ENCODE measurements around the gene SLC12A9.
"Not testable (repeated sequence)": the region's sequence is repeated elsewhere in the genome, so short reads cannot be mapped to it uniquely, and the experiment has no call there.

The SLC12A9 gene

DNA sequence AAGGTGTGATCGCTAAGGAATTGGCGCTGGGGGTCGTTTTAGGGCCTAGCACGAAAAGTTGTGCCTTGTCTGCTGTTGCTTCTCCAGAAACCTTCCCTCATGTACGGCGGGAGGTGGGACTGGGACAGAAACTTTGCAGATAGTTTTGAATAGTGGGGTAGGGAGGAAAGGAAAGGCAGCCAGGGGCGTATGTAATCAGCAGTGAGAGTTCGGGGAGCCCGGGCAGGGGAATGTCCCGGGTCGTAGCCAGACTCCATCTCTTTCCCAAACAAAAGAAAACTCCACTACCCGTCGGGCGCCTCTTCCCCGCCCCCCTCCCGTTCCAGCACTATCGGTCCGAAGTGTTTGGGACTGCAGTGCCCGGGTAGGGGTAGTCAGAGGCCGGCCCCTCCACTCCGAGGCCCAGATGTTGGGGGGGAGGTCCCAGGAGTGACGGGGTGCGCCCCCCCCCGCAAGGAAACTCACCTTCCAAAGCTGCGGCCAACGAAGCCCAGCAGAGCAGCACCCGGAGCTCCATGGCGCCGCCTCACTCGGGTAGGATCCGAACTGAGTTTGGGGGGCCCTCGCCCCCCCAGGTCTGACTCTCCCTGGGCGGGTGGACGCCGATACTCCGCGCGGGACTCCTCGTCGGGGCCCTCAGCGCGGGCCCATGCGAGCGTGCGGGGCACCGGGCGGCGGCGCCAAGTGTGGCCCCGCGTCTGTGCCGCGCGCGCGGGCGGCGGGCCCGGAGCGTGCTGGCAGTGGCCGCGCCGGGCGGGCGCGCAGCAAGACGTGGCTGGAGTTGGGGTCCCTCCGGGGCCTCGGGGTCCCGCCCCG is 25.8 kb upstream of the SLC12A9 start:
- DNase-seq = no peak

DNA sequence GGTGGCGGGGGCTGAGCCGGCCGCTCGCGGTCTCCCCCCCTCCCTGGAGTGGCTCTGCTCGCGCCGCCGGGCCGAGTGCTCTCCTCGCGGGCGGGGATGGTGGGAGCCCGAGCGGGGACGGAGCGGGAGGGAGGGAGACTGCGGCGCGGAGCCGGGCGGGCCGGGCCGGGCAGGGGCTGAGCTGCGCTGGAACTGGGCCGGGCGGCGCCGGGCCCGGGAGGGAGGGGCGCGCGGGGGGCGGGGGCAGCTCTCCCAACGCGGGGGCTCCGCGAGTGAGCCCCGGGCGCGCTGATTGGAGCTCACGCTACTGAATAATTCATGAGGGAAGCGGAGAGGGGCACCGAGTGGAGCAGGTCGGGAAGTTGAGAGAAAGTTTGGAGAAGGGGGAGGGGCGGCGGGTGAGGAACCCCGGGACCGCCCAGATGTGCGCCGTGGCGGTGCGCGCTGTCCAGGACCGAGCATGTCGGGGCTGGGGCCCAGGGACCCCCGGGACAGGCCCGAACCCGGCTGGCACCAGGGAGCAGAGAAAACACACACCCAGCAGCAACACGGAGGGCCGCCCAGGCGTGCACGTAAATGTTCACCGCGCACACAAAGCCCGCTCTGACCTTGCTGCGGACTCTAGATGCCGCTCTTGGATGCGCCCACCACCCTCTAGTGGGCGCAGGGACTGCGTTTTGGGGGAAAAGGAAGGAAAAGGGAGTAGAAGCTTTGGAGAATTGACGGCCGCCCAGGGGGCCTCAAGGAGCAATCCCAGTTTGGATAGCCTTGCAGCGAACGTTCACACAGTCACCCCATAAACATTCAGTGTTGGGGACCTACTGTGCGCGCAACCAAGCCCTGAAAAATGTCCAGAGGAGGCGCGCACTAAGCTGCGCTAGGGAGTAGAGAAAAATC is 24.9 kb upstream of the SLC12A9 start, which contains the start of gene EPHB4:
EPHB4 (minus strand) TSS at position 194 of the 897 bp plus-strand sequence. CDS start 493 bp downstream, outside the sequence.
- peak in 2 of 3 donors; percentile 16 to 43 for DNase-seq

DNA sequence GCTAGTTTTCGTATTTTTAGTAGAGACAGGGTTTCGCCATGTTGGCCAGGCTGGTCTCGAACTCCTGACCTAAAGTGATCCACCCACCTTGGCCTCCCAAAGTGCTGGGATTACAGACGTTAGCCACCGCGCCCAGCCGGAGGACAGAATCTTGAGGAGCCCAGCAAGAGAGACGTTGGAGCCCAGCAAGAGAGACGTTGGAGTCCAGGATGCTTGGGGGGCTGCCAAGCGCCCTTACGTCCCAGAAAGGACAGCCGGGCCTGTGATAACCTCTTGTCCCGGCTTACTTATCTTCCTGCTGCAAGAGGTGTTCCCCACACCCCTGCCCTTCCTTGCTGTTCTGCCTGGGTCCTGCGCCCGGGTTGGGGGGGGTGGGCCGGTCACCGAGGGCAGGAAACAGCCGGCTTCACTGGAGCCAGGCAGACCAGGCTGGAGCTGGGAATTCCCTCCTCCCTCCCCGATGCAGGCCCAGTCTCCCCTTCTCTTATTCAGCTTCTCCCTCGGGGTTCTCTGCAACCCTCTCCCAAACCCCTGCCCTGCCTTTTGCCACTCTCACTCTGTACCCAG is 23.3 kb upstream of the SLC12A9 start:
- no peak for DNase-seq

DNA sequence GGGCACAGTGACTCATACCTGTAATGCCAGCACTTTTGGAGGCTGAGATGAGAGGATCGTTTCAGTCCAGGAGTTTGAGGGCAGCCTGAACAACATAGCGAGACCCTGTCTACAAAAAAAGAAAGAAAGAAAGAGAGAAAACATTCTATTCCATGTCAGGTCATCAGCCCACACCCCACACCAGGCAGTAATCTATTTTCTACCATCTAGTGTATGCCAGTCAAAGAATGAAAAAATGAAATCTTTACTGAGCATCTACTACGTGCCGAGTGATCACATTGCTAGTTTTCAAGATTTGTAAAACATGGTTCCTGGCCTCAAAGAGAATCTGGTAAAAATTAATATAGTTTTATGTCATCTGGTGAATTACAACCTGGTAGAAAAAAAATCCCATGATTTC is 22.1 kb upstream of the SLC12A9 start:
- no peak for DNase-seq

DNA sequence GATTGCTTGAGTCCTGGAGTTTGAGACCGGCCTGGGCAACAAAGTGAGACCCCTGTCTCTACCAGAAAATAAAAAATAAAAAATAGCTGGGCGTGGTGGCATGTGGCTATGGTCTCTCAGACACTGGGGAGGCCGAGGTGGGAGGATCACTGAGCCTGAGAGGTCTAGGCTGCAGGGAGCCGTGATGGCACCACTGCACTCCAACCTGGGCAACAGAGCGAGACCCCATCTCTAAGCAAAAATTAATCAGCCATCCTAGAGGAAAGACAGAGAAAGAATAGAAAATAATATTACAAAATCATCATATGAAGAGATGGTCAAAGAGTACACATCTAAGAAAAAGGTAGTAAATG is 20.3 kb upstream of the SLC12A9 start:
- DNase-seq = no peak

DNA sequence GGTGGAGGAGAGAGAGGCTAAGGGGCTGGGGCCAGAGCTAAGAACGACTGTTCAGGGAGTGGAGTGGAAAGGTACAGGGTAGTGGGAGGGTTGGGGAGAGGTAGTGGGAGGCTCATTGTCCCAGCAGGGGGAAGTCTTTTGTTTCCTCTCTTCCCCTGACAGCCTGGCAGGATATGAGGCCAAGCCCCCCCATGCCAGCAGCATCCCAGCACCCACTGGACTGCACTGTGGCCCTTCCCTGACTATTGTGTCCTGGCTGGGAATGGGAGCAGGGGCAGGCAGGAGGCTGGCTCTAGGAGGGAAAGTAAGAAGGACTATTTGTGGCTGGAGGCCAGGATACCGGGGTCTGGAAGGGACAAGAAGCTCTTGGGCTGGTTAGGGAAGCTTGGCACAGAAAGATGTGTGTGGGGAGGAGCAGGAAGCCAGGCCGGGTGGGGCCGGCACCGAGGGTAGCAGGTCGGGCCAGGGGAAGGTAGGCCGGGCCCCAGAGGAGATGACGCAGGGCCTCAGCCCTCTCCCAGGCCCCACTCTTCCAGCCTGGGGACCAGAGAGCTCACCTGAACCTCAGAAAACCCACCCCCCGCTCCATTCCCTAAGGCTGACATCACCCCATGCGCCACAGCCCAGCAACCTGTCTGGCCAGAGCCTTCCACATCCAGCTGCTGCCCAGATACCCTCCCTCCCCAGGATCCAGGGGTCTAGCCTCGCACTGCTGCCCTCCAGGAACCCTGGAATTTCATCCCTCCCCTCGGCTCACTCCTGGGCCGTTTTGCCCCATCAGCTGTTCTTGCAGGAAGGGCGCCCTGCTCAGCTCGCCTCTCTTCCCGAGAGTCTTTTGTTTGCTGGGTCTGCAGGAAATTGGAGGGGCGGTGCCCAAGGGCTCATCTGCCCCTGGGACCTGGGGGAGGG is 16.4 kb upstream of the SLC12A9 start:
- DNase-seq = no peak

DNA sequence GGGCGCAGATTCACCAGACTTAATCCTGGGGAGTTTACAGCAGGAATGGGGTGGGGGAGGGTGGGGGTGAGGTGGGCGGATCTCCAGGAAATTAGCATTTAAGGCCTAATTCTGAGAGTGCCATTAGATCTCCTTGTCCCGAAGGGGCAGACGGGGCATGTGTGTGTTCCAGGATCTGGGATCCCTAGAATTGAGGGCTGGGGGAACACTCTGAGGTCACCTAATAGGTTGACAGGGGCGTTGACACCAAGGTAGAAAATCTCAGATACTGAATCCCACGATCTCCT is 15.8 kb upstream of the SLC12A9 start:
- DNase-seq = no peak

DNA sequence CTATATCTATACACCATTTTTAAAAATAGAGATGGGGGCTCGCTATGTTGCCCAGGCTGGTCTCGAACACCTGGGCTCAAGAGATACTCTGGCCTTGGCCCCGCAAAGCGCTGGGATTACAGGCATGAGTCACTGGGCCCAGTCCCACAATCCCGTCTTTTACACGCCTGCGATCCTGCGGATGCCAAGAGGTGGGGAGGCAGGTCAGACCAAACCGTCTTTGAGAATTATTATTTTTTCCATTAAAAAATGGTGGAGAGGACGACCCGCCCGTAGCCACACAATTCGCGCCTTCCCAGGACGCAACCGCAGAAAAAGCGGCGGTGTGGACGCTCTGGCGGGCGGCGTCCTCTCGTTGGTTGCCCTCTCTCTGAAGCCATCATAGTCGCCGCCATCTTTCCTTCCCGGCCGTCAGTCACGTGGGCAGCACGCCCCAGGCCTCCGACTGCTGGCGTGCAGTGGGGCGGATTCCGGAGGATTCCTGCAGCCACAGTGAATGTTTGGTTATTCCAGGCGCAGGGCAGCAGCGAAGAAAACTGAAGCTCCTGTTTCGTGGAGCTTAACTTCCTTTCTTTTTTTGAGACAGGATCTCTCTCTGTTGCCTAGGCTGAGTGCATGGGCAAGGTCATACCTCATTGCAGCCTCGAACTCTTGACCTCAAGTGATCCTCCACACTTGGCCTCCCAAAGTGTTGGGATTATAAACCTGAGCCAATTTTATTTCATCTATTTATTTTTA is 15.2 kb upstream of the SLC12A9 start:
- DNase-seq = peak; percentile 87 to 92 (median 92)

DNA sequence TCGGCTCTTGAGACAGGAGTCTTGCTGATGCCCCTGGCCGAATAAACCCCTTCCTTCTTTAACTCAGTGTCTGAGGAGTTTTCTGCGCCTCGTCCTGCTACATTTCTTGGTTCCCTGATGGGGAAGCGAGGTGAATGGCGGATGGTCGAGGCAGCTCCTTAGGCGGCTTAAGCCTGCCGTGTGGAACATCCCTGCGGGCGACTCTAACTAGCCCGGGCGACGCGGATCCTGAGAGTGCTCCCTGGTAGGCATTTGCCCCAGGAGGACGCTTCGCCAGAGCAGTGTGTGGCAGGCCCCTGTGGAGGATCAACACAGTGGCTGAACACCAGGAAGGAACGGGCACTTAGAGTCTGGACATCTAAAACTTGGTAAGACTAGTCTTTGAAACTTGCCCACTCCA is 13.2 kb upstream of the SLC12A9 start:
- no peak for DNase-seq

DNA sequence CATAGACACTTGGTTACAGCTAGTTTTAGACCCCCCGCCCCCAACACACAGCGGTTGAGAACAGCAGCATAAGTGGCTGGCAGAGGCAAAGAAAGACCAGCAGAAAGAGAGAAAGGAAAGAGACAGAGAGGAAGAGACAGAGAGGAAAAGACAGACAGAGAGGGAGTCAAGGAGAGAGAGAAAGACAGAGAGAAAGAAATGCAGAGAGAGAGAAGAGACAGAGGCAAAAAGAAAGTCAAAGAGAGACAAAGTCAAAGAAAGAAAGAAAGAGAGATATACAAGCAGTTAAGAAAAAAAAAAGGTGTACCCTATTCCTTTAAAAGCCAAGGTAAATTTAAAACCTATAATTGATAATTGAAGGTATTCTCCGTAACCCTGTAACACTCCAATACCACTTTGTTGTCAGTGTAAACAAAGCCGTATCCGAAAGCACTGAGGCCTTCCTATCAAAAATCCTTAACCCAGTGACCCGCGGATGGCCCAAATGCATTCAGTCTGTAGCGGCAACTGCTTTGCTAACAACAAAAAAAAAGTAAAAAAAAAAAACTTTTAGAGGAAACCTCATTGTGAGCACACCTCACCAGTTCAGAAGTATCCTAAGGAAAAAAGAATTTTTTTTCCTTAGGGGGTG is 11.9 kb upstream of the SLC12A9 start:
- no peak for DNase-seq

DNA sequence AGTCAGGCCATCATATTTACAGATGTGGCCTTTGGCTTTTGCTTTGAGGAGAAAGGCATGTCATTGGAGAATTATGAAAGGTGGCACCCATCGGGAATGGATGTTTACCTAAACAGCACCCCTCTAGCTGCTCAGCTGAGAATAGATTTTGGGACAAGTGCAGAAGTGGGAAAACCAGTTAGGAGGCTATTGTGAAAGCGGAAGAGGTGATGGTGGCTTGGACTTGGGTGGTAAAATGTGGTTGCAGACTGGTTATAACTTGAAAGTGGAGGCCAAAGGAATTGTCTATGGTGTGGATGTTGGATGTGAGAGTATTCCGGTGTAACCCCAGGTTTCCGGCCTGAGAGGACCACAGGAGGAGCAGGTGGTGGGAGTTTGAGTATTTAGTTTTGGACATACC is 5.2 kb upstream of the SLC12A9 start:
- DNase-seq = no peak

DNA sequence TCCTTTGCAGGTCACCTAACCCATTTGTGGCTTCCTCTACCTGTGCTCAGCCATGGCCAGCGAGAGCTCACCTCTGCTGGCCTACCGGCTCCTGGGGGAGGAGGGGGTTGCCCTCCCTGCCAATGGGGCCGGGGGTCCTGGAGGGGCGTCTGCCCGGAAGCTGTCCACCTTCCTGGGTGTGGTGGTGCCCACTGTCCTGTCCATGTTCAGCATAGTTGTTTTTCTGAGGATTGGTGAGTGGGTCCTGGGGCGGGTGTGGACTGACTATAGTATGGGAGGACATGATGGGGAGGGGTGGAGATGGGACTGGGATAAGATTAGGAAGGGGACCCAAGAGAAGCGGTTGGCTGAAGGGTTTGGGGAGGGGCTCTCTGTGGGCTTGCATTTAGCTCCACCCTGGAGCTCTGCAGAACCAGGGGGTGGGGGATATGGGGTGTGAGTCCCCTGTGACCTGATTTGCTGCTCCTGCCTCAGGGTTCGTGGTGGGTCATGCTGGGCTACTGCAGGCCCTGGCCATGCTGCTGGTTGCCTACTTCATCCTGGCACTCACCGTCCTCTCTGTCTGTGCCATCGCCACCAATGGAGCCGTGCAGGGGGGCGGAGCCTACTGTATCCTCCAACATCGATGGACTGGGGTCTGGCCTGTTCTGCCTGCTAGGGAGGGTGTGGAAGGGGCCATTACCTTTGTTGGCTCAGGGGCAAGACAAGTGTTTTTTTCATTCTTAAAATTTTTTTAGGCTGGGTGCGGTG is 1.8 kb downstream of the SLC12A9 start:
- no peak for DNase-seq

DNA sequence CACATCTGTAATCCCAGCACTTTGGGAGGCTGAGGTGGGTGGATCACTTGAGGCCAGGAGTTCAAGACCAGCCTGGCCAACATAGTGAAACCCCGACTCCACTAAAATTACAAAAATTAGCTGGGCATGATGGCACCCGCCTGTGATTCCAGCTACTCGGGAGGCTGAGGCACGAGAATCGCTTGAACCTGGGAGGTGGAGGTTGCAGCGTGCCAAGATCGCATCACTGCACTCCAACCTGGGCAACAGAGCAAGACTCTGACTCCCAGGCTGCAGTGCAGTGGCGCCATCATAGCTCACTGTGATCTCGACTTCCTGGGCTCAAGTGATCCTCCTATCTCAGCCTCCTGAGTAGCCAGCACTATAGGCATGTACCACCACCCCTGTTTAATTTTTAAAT is 2.4 kb downstream of the SLC12A9 start:
- not testable (repeated sequence) for DNase-seq

DNA sequence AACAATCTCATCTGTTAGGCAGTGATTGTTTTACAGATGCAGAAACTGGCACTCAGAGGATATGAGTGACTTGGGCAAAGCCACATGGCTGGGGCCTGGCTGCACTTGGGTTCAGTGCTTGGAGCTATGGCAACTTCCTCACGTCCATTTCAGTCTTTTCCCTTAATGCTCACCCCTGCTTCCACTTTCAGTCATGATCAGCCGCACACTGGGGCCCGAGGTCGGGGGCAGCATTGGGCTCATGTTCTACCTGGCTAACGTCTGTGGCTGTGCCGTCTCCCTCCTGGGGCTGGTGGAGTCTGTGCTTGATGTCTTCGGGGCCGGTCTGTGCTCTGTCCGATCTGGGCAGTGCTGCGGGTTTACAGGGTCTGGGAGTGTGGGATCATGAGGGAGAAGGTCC is 3.0 kb downstream of the SLC12A9 start:
- no peak for DNase-seq

DNA sequence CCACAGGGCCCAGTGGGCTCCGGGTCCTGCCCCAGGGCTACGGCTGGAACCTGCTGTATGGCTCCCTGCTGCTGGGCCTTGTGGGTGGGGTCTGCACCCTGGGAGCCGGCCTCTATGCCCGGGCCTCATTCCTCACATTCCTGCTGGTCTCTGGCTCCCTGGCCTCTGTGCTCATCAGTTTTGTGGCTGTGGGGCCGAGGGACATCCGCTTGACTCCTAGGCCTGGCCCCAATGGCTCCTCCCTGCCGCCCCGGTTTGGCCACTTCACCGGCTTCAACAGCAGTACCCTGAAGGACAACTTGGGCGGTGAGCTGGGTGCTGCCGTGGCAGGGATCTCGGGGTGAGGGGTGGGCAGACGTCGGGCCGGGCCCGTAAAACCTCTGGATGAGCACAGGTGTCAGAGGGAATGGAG is 4.4 kb downstream of the SLC12A9 start:
- no peak for DNase-seq

DNA sequence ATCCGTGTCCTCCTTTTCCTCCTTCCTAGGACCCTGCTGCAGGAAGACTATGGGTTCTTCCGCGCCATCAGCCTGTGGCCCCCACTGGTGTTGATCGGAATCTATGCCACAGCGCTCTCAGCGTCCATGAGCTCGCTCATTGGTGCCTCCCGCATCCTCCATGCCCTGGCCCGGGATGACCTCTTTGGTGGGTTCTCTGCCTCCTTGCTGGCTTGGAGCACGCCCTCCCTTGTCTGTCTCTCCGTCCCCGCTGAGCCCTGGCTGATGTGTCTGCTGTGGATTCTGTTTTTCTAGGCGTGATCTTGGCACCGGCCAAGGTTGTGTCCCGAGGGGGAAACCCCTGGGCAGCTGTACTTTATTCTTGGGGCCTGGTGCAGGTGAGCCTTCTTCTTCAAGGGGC is 7.3 kb downstream of the SLC12A9 start:
- no peak for DNase-seq

DNA sequence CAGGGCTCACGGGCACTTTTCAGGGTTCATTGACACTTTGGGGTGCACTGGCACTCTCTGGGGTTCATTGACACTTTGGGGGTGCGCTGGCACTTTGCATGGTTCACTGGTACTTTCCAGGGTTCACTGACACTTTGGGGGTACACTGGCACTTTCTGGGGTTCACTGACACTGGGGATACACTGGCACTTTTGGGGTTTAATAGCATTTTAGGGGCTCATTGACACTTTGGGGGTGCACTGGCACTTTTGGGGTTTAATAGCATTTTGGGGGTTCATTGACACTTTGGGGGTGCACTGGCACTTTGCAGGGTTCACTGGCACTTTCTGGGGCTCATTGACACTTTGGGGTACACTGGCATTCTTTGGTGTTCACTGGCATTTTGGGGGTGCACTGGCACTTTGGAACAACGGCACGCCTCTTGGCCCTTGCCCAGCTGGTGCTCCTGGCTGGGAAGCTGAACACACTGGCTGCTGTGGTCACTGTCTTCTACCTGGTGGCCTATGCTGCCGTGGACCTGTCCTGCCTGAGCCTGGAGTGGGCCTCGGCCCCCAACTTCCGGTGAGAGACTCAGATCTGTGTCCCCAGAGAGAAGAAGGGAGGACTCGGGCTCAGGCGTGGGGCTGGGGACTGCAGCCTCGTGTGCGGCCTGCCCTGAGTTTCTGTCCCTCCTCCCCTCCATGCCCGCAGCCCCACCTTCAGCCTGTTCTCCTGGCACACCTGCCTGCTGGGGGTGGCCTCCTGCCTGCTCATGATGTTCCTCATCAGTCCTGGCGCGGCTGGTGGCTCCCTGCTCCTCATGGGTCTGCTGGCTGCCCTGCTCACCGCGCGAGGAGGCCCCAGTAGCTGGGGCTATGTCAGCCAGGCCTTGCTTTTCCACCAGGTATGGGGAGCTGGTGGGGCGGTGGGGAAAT is 8.4 kb downstream of the SLC12A9 start:
- no peak for DNase-seq

DNA sequence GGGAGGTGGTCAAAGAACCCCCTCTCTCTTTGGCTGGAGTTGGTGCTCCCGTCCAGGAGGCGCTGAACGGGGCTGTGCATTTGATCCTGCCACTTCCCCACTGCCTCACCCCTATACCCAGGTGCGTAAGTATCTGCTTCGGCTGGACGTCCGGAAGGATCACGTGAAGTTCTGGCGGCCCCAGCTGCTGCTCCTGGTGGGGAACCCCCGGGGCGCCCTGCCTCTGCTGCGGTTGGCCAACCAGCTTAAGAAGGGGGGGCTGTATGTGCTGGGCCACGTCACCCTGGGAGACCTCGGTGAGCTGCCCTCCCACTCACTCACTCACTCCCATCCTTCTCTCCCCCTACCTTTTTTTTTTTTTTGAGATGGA is 9.1 kb downstream of the SLC12A9 start:
- DNase-seq = no peak

DNA sequence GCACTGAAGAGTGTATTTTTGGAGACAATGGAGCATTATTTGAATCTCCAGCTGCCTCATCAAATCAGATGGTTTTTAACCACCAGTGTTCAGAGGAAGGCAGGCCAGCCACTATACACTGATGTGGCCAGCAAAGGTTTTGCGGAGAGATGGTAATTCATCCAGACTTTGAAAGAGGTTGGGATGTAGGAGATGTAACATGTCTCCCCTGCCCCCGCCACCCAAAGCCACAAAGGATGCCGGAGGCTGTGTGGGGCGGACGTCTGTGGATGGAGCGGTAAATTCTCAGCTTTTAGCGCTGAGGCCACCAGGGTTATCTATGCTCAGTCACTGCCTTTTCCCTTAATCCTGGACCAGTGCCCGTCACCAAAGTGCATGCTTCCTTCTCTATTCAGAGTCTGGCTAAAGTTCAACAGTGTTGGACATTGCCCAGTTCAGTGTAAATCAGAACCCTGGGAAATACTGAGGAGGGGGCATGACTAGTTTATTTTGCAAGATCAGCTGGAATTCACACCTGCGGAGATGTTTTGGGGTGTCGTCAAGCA is 11.0 kb downstream of the SLC12A9 start:
- DNase-seq = peak in 1 of 3 donors; percentile 24
